ENCODE measurements around the gene LY9. TPM values are rescaled to one million over a fixed set of nuclear protein-coding genes. Genes with fewer than 3 reads are reported as not detected.

LY9 gene
- total RNA-seq, 1 experiment from 2014 or later, result 6.9 TPM

DNA sequence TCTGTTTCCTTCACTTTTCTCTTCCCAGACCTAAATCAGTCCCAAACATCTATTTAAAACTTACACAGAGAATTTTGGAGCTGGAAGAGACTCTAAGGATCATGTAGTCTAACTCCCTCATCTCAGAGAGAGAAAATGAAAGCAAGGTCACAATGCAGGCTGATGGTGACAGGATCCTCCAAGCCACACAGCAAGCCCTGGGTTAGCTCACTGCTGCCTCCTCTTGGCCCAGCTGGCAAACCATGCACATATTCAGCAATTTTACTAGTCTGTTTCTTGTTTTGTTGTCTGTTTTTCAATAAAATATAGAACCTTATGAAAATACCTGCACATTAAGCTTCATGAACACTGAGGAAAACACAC lies 27.7 kb upstream of the LY9 start:
- no peaks in the 10 kb centered on the region for H3K9me3 ChIP-seq (ENCODE audit: insufficient read depth, low read depth)
- BruUV-seq (replicated peaks), result no TSS peak
- no peak overlapping the region for H2AFZ ChIP-seq
- no peaks in the 10 kb centered on the region for H3F3A ChIP-seq (ENCODE audit: insufficient read depth, low read depth)
- no peaks in the 10 kb centered on the region; the same call in 1 of the 2 replicates for H3K9me2 ChIP-seq (ENCODE audit: insufficient read depth)
- POLR2A ChIA-PET (ENCODE audit: unreplicated experiment), result no interaction called here
- CTCF ChIA-PET, result interaction anchor here (1.6 kb wide), 1 partner anchor 13 kb away, joined by 7 read pairs; no protein-coding TSS in a partner anchor
- no peaks in the 10 kb centered on the region for H3K4me1 ChIP-seq (replicated peaks; ENCODE audit: insufficient read depth)
- no peak overlapping the region for H3K4me3 ChIP-seq
- no peak for DNase-seq
- H4K20me1 ChIP-seq (ENCODE audit: insufficient read depth), result no peaks in the 10 kb centered on the region
- H3K4me2 ChIP-seq, result no peak overlapping the region
- H3K36me3 ChIP-seq (ENCODE audit: low read depth), result no peaks in the 10 kb centered on the region
- H3K27me3 ChIP-seq (ENCODE audit: insufficient read depth, low read depth), result no peaks in the 10 kb centered on the region
- intact Hi-C loops (cut with micrococcal nuclease; ENCODE audit: unreplicated experiment), result no loop called here
- no peak overlapping the region for H3K27ac ChIP-seq
- H3K79me2 ChIP-seq (ENCODE audit: low read depth), result no peaks in the 10 kb centered on the region
- TF ChIP-seq EZH2 (IDR thresholded peaks at IDR 0.05; ENCODE audit: low read depth), result no peak
- TF ChIP-seq, protein P1, sequence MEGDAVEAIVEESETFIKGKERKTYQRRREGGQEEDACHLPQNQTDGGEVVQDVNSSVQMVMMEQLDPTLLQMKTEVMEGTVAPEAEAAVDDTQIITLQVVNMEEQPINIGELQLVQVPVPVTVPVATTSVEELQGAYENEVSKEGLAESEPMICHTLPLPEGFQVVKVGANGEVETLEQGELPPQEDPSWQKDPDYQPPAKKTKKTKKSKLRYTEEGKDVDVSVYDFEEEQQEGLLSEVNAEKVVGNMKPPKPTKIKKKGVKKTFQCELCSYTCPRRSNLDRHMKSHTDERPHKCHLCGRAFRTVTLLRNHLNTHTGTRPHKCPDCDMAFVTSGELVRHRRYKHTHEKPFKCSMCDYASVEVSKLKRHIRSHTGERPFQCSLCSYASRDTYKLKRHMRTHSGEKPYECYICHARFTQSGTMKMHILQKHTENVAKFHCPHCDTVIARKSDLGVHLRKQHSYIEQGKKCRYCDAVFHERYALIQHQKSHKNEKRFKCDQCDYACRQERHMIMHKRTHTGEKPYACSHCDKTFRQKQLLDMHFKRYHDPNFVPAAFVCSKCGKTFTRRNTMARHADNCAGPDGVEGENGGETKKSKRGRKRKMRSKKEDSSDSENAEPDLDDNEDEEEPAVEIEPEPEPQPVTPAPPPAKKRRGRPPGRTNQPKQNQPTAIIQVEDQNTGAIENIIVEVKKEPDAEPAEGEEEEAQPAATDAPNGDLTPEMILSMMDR (conservative IDR thresholded peaks at IDR 0.05), result peak; percentile 37

GRCh38 chr1:160772331-160772730 lies 23.6 kb upstream of the LY9 start:
- H3K27ac ChIP-seq, result no peak overlapping the region
- no peaks in the 10 kb centered on the region for H3F3A ChIP-seq (ENCODE audit: insufficient read depth, low read depth)
- H4K20me1 ChIP-seq (ENCODE audit: insufficient read depth), result no peaks in the 10 kb centered on the region
- H3K4me1 ChIP-seq (replicated peaks; ENCODE audit: insufficient read depth), result peaks cover 13% of the 10 kb centered on the region
- DNase-seq, result no peak
- H3K36me3 ChIP-seq (ENCODE audit: low read depth), result no peaks in the 10 kb centered on the region
- no peaks in the 10 kb centered on the region for H3K9me3 ChIP-seq (ENCODE audit: insufficient read depth, low read depth)
- no peaks in the 10 kb centered on the region; the same call in 1 of the 2 replicates for H3K9me2 ChIP-seq (ENCODE audit: insufficient read depth)
- H2AFZ ChIP-seq, result no peak overlapping the region
- H3K4me3 ChIP-seq, result no peak overlapping the region
- CTCF ChIA-PET, result no interaction called here
- POLR2A ChIA-PET (ENCODE audit: unreplicated experiment), result no interaction called here
- H3K27me3 ChIP-seq (ENCODE audit: insufficient read depth, low read depth), result no peaks in the 10 kb centered on the region
- TF ChIP-seq EZH2 (IDR thresholded peaks at IDR 0.05; ENCODE audit: low read depth), result no peak
- TF ChIP-seq, protein P1 (conservative IDR thresholded peaks at IDR 0.05), result no peak
- intact Hi-C loops (cut with micrococcal nuclease; ENCODE audit: unreplicated experiment), result no loop called here
- BruUV-seq (replicated peaks), result no TSS peak
- no peak overlapping the region for H3K4me2 ChIP-seq
- no peaks in the 10 kb centered on the region for H3K79me2 ChIP-seq (ENCODE audit: low read depth)

DNA sequence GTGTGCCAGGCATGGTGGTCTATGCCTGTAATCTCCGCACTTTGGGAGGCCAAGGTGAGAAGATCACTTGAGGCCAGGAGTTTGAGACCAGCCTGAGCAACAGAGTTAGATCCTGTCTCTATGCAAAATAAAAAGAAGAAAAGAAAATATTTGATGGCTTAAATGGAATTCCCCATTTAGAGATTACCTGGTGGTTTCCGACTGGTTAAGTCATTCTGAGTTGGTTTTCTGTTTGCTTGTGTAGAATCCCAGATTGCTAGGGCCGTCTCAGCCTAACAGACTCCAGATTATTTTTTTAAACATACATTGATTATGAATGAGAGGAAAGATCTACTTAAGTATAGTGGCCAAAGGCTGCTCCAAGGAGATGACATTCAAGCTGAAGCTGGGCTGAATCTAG lies 22.9 kb upstream of the LY9 start:
- Histone ChIP-seq H3K9me3 (ENCODE audit: insufficient read depth, low read depth) (no peaks in the 10 kb centered on the region), H3K4me3 (no peak overlapping the region), H3K4me2 (no peak overlapping the region), H4K20me1 (ENCODE audit: insufficient read depth) (no peaks in the 10 kb centered on the region), H3K79me2 (ENCODE audit: low read depth) (no peaks in the 10 kb centered on the region), H3K4me1 (replicated peaks; ENCODE audit: insufficient read depth) (peaks cover 13% of the 10 kb centered on the region), H3K9me2 (ENCODE audit: insufficient read depth) (no peaks in the 10 kb centered on the region; the same call in 1 of the 2 replicates), H3K36me3 (ENCODE audit: low read depth) (no peaks in the 10 kb centered on the region), H3K27me3 (ENCODE audit: insufficient read depth, low read depth) (no peaks in the 10 kb centered on the region), H3F3A (ENCODE audit: insufficient read depth, low read depth) (no peaks in the 10 kb centered on the region), H2AFZ (no peak overlapping the region), H3K27ac (no peak overlapping the region)
- TF ChIP-seq EZH2 (IDR thresholded peaks at IDR 0.05; ENCODE audit: low read depth), result no peak
- intact Hi-C loops (cut with micrococcal nuclease; ENCODE audit: unreplicated experiment), result no loop called here
- POLR2A ChIA-PET (ENCODE audit: unreplicated experiment), result no interaction called here
- no peak for DNase-seq
- CTCF ChIA-PET, result no interaction called here
- no TSS peak for BruUV-seq (replicated peaks)
